ENCODE results near the gene ZXDC. TPM values are rescaled to one million over a fixed set of nuclear protein-coding genes. Genes with fewer than 3 reads are reported as not detected.

ZXDC gene
- total and polyA plus RNA-seq, 2 donors (not counting 3 experiments of a cell fraction or from before 2014, with no cell fraction given) = 15.2 to 22.6 TPM

GRCh38 chr3:126479642-126480041 is 4.0 kb upstream of the ZXDC start:
- no peak for FAIRE-seq
- intact Hi-C loops (cut with micrococcal nuclease) (loop anchor here (5.0 to 10.0 kb wide), 3 partner anchors 223 to 565 kb away; partner anchors contain the start of gene CHCHD6), dilution Hi-C loops (cut with MboI; ENCODE audit: extremely low pct_ligation_motif_present, low sequenced_read_pairs) (no loop called here)
- ChIA-PET CTCF (interaction anchor here (1.2 kb wide), 1 partner anchor 1096 kb away, joined by 3 read pairs; no protein-coding TSS in a partner anchor), POLR2A (no interaction called here)
- Histone ChIP-seq H3K9me1 (replicated peaks; ENCODE audit: control insufficient read depth, extremely low read depth, insufficient read depth, low read length) (no peaks in the 10 kb centered on the region), H3K9ac (replicated peaks; ENCODE audit: extremely low read depth, insufficient read depth, low read length) (no peak overlapping the region), H3K4me3 (replicated peaks in 1 of 3; ENCODE audit: insufficient read depth in 1 of 3, low read depth in 1 of 3, low read length in 3 of 3) (no peak overlapping the region), H3K79me2 (ENCODE audit: control insufficient read depth, insufficient read depth, low read length) (peaks cover 5% of the 10 kb centered on the region), H3K9me3 (replicated peaks; ENCODE audit: control insufficient read depth, insufficient read depth, low read length) (no peaks in the 10 kb centered on the region), H3K27ac (ENCODE audit: insufficient read depth, low read depth, low read length) (no peak overlapping the region), H2AFZ (ENCODE audit: low read depth, low read length) (no peak overlapping the region), H3K36me3 (ENCODE audit: control insufficient read depth in 2 of 2, extremely low read depth in 1 of 2, insufficient read depth in 2 of 2, low read length in 2 of 2) (no peaks in the 10 kb centered on the region), H3K4me1 (ENCODE audit: control insufficient read depth, extremely low read depth, insufficient read depth, low read length) (peaks cover 9% of the 10 kb centered on the region), H3K27me3 (ENCODE audit: control insufficient read depth in 2 of 2, insufficient read depth in 2 of 2, low read length in 2 of 2) (no peaks in the 10 kb centered on the region), H3K4me2 (ENCODE audit: insufficient read depth, low read length) (no peak overlapping the region), H4K20me1 (replicated peaks; ENCODE audit: control insufficient read depth, extremely low read depth, insufficient read depth, low read length) (no peaks in the 10 kb centered on the region)
- DNase-seq (ENCODE audit: low read depth, low spot score) = no peak
- TF ChIP-seq EZH2 (IDR thresholded peaks at IDR 0.05; ENCODE audit: borderline replicate concordance, low read depth, low read length, severe bottlenecking) (no peak), FOS (IDR thresholded peaks at IDR 0.05; ENCODE audit: borderline replicate concordance, insufficient read depth, low read length) (no peak), GATA2 (IDR thresholded peaks at IDR 0.05; ENCODE audit: insufficient read depth, insufficient read length, low read depth, low read length) (no peak), POLR2AphosphoS5 (IDR thresholded peaks at IDR 0.05; ENCODE audit: insufficient read depth, low read depth, low read length) (no peak), MAX (IDR thresholded peaks at IDR 0.05; ENCODE audit: insufficient read depth, insufficient read length) (no peak), POLR2A (IDR thresholded peaks at IDR 0.05; ENCODE audit: low read depth, low read length) (no peak), CTCF (IDR thresholded peaks at IDR 0.05; ENCODE audit: extremely low read depth in 1 of 2, insufficient read depth in 1 of 2, low read depth in 1 of 2, low read length in 2 of 2) (no peak), MYC (IDR thresholded peaks at IDR 0.05; ENCODE audit: low read depth, low read length) (no peak)
- no TSS peak for BruUV-seq (replicated peaks)

All from endothelial cell of umbilical vein (primary cell).